8988T (cell line): Measurements from ENCODE around the gene PPT2.

ENCODE experiments used
- DNase-seq: peaks from one replicate; pipeline ENCODE4 v3.0.0; 2011

PPT2 gene

GRCh38 chr6:32152769-32153563 lies 975 bp upstream of the PPT2 start:
- DNase-seq = no peak

DNA sequence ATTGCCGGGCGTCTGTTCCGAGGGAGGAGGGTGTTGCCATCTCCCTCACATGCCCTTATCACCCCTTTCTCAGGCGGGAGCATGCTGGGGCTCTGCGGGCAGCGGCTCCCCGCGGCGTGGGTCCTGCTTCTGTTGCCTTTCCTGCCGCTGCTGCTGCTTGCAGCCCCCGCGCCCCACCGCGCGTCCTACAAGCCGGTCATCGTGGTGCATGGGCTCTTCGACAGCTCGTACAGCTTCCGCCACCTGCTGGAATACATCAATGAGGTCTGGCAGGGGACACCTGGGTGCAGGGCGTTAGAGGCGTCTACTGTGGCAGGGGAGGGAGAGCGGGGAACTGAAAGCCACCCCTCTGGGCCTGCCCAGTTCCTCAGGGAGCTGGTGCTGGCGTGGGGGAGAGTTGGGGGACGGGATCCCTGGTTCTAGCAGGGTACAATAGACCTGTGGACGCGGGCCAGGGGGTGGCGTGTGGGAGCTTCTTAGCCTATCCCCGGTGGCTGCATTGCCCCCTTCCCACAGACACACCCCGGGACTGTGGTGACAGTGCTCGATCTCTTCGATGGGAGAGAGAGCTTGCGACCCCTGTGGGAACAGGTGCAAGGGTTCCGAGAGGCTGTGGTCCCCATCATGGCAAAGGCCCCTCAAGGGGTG lies 697 bp downstream of the PPT2 start:
- DNase-seq = peak; percentile 75

- no peak for DNase-seq
Measured at GRCh38 chr6:32156891-32157290, 3.0 kb downstream of the PPT2 start.

- DNase-seq = no peak
Measured at GRCh38 chr6:32158052-32158451, 4.1 kb downstream of the PPT2 start.

GRCh38 chr6:32163559-32164258 lies 9.8 kb downstream of the PPT2 start:
- no peak for DNase-seq

DNA sequence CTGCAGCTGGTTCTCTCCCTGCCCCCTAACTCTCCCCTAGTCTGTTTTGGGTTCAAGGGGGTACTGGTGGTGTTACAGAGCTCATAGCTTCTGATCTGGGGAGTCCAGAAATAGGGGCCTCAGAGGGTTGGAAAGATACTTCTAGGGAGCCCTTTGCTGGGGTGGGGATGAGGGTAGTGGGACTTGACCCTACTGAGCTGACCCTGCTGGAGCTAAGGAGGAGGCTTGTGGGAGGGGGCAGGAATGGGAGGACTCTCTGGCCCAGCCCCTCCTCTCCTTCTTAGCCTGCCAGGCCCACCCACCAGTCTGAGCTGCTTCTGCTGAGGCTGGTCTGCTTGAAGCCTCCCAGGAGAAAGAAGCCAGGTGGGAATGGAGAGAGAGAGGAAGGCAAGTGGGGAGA lies 10.4 kb downstream of the PPT2 start, which contains the start of gene EGFL8:
Gene EGFL8, plus strand, starts transcription at position 301 of the 400 bp plus-strand sequence. CDS start 1,571 bp downstream, outside the sequence.
- no peak for DNase-seq

DNA sequence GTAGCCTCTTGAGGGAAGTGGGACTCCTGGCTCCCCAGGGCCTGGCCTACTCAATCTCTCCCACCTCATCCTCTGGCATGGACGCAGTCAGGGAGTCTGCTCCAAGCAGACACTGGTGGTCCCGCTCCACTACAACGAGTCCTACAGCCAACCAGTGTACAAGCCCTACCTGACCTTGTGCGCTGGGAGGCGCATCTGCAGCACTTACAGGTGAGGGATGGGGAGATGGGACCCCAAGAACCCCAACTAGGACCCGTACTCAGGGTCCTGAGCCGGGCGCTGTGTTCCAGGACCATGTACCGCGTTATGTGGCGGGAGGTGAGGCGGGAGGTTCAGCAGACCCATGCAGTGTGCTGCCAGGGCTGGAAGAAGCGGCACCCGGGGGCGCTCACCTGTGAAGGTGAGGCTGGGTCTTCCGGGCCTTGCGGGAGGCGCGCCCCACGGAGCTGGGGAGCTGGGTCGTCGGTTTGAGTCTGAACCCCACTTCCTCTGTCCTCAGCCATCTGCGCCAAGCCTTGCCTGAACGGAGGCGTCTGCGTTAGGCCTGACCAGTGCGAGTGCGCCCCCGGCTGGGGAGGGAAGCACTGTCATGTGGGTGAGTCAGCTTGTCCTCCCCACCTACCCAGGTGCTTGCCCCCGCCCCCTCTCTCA lies 12.6 kb downstream of the PPT2 start:
- no peak for DNase-seq

- no peak for DNase-seq
Measured at GRCh38 chr6:32167154-32167760, 13.3 kb downstream of the PPT2 start.

DNA sequence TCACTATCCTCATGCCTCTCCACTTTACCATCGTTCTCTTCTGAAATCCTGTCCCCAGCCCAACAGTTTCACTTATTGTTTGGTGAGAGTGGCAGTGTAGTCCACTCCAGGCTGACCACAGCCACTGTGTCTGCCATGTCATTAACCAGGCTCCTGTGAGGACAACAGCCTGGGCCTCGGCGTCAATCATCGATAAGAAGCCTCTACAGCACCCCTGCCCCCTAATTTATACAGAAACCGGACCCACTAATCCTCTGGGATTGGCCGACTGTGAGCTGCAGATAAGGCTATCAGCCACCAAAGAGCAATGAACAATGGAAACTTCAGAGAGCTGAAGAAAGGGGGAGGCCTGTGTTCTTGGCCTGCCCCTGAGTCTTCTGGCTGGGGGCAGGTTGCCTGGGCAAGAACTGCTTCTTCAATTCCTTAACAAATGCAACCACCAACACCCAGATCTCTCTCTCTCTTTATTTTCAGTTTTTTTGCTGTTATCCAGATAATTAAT lies 13.9 kb downstream of the PPT2 start:
- DNase-seq = no peak

GRCh38 chr6:32168350-32168749 lies 14.4 kb downstream of the PPT2 start:
- DNase-seq = no peak

DNA sequence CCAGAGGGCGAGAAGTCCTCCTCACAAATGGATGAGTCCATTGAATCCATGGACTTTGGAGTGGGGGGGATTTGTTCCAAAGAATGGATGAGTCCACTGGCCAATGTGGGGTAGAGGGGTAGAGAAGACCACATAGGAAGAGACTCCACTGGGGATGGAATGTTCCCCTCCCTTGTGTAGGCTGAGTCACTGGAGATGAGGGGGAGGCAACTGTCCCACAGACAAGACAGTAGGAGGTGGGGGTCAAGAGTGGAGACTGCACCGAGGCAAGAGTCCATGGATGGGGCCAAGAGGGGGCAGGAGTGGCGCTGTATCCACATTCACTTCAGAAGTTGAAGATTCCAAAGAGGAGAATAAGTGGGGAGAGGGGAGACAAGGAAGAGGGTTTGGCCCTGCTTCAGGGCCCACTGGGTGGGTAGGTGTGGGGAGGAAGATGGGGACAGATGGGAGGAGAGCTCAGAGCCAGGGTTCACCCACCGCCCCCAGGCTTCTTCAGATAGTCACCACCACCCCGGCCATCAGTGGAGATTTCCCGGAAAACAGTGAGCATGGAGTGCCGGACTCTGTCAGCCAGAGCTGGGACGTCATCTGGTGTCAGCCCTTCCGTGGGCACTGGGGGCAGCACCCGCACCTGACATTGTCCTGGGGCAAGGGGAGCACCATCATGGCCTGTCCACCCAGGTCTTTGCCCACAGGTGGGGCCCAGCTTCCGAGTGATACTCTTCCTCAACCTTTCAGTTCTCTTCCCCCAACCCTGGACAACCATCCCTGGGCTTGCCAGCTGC lies 15.1 kb downstream of the PPT2 start:
- DNase-seq = no peak

- no peak for DNase-seq
Measured at GRCh38 chr6:32170294-32170693, 16.4 kb downstream of the PPT2 start.

DNA sequence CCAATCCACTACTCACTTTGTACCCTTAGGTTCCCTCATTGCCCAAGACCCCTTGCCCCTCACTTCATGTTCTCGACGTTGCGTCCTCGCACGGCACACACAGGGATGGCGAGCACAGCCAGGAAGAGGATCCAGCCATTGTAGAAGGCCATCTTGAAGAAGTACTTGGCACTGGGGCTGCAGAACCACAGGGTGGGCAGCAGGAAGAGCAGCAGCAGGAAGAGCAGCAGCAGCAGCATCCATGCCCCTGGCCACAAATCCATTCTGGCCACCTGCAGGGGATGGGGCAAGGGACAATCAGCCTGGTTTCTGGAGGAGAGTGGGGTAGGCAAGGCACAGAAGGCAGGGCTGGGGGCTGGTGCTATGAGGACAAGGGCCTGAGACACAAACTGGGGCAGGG lies 17.3 kb downstream of the PPT2 start:
- no peak for DNase-seq

GRCh38 chr6:32173051-32173727 lies 19.2 kb downstream of the PPT2 start:
- no peak for DNase-seq

DNA sequence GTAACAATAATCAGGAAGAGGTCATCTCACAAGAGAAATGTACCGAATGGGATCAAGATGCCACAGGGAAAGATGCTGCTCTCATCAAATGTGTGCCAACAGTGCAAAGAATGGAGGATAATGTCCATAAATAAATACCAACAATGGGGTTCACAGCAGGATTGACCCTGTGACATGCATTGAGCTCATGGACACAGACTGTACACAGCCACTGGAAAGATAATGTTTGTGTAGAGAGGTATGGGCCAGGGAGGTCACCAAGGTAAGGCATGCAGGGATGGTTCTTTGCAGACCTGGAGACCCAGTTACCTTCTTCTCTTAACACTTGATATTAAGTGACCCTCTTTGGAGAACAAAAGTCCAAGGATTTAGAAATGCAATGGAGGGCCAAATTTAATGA lies 20.5 kb downstream of the PPT2 start:
- no peak for DNase-seq

- no peak for DNase-seq
Measured at GRCh38 chr6:32175322-32175710, 21.4 kb downstream of the PPT2 start.

DNA sequence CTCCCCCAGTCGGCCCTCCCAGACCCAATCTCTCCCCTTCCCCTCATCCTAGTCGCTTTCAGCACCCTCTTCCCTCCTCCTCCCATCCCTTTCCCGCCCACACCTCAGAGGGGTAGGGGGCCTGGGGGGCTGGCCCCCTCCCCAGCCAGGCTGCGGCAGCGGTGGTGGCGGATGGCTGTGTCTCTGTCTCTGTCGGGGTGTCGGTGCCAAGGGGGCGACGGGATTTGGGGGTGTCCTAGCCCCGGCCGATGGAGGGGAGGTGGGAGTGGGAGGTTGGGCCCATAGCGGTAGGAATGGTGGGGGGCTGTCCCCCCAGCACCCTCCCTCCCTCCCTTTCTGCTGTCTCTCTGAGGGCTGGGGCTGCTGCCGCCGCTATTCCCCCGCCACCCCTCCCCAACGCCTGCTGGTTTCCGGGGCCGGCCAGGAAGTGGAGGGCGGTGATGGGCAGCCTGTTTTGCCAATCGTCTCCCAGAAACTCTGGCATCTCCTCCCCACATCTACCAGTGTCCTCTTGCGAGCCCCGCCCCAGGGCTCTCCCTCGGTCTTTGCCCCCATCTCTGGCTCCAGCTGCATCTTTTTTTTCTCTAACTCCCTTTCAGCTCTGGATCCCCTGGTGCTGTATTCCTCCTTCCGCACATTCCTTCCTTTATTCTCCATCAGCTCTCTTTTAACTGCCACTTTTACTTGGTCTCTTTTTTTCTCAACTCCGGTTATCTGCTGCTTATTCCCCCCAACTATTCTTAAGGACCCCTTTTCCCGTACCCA lies 22.0 kb downstream of the PPT2 start, which contains the start of gene AGPAT1:
Gene AGPAT1, minus strand, starts transcription at position 374 of the 765 bp plus-strand sequence. CDS start 4,588 bp downstream, outside the sequence.
- DNase-seq = peak; percentile 85

GRCh38 chr6:32176476-32177182 lies 22.7 kb downstream of the PPT2 start:
- DNase-seq = no peak

- no peak for DNase-seq
Measured at GRCh38 chr6:32177183-32177787, 23.3 kb downstream of the PPT2 start.
